HG03457 (cell line): Measurements from ENCODE around the gene ZRANB1.

ENCODE experiments used
- ATAC-seq: cut with Tn5 transposase; IDR thresholded peaks from one replicate; pipeline ENCODE4 v1.9.1; 2021; ENCODE audit warnings: moderate number of reproducible peaks; ENCODE audit not compliant: unreplicated experiment

ZRANB1 gene

DNA sequence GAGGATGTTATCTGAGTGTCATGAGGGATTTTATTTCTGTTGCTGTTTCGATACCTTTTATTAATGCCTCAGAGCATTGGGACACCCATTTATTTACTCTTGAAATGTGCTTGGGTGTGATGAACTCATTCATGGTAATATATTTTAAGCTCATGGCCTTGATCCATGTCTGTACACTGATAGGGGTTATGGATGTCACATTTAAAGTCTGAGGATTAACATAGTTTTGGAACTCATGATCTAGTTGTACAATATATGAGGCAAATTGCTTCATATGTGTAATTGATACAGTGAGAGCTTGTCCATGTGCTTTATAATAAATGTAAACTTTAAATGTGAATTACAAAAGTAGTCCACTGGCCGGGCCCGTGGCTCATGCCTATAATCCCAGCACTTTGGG is 23.0 kb upstream of the ZRANB1 start:
- ATAC-seq: no peak

DNA sequence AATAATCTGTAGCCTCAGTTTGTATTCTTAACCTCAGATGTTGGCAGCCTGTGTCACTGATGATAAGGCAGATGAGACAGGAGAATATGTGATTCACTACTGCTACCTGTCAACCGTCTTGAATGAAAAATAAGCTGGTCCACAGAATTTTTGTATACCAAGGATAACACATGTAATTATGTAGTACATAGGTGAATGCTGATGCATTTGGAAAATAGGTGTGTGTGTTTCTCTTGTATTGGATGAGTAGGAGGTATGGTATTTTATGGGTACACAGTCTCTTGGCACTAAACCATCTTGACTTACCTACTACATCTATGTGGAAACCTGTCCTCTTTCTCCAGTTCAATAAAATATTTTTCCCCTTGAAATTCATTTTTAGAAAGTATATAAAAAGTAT is 20.7 kb upstream of the ZRANB1 start:
- no peak for ATAC-seq

DNA sequence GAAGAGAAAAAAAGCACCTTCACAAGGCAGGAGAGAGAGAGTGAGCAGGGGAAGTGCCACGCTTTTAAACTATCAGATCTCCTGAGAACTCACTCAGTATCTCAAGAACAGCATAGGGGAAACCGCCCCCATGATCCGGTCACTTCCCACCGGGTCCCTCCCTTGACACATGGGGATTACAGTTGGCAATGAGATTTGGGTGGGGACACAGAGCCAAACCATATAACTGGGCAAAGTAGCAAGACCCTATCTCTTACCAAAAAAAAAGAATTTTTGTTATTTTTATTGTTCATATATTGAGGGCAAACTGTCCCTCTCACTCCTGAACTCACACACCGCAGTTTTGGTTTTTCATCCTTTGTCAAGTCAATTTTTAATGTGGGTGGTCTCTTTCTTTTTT is 18.2 kb upstream of the ZRANB1 start:
- no peak for ATAC-seq

DNA sequence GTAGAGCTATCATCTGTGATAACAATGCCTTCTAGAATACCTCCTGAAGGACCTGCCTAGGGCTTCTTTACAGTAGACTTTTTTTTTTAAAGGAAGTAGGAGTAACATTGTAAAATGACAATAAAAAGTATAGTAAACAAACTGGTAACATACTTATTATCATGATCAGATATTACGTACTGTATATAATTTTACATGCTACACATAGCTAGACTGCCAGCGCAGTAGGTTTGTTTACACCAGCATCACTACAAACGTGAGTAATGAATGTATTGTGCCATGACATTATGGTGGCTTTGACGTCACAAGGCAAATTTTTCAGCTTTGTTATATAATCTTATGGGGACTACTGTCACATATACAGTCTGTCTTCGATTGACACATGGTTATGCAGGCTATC is 15.4 kb upstream of the ZRANB1 start:
- ATAC-seq: no peak

DNA sequence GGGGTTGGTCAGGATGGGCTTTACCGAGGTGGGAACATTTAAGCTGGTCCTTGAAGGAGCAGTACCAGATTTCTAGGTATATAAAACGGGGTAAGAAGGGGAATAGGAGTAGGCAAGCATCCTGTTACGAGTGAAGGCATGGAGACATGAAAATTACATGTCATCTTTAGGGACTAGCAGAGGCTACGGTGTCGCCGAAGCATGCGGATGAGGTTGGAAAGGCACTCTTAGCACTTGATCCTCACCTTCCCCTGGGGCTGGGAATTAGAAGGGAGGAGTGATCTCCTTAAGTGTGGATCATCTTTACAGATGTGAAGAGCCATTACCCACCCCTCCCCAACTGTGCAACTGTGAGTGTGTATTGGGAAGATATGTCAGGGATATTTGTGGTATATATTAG is 13.8 kb upstream of the ZRANB1 start:
- ATAC-seq: no peak

DNA sequence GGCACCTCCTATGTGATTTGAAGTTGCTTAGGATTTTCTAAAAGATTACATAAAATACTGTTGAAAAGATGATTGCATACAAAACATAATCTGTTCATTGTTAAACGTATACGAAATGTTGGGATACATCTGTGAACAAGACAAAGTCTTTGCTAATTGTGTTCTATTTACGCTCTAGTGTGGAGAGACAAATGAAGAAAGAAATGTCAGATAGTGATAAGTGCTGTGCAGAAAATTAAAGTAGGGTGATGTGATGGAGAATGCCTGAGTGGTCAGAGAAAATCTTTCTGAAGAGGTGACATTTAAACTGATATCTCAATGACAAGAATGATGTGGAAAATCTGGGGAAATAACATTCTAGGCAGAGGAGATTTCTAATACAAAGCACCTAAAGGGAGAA is 13.4 kb upstream of the ZRANB1 start:
- ATAC-seq: no peak

DNA sequence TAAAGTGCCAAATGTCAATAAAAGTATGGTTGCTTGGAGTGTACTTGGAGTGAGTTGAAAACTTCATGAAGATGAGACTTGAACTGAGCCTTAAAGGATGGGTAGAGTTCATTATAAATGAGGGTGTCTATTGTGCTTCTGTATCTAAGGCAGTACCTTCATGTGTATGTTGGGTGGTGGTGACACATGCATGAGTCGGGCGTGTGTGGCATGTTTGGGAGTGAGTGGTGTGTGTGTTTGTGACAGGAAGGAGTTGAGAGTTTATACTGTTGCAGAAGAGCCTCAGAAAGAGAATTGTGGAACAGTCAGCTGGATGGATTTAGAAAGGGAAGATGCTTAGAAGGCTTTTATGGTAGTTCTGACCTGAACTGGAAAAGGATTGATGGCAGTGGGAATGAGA is 6.0 kb upstream of the ZRANB1 start:
- ATAC-seq: no peak

DNA sequence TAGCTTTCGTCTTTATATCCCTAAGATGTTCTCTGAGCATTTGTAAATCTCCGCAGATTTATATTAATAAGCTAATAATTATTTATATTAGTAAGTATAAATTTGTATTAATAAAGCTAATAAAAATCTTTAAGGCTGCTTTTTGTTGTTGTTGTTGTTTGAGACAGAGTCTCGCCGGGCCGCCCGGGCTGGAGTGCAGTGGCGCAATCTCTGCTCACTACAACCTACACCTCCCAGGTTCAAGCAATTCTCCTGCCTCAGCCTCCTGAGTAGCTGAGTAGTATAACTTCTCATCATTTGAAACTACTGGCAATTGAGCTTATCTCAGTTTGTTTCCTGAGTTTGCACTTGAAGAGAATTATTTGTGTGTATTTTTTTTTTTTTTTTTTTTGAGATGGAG is 5.1 kb upstream of the ZRANB1 start:
- ATAC-seq: no peak

DNA sequence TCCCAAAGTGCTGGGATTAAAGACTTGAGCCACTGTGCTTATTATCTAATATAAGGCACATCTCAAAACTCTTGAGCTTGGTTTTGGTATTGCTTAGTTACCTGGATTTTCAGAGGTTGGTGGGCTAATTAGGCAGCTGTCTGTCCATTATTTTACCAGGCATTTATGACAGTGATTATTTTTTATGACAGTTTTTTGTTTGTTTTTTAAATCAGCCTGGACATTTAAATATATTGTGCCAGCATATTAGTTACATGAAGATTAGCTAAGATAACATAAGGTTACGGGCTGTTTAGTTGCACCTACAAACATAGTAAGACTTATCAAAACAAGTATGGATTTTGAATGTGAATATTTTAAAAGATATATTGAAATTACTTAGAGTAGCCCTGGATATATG is 2.6 kb upstream of the ZRANB1 start:
- no peak for ATAC-seq

DNA sequence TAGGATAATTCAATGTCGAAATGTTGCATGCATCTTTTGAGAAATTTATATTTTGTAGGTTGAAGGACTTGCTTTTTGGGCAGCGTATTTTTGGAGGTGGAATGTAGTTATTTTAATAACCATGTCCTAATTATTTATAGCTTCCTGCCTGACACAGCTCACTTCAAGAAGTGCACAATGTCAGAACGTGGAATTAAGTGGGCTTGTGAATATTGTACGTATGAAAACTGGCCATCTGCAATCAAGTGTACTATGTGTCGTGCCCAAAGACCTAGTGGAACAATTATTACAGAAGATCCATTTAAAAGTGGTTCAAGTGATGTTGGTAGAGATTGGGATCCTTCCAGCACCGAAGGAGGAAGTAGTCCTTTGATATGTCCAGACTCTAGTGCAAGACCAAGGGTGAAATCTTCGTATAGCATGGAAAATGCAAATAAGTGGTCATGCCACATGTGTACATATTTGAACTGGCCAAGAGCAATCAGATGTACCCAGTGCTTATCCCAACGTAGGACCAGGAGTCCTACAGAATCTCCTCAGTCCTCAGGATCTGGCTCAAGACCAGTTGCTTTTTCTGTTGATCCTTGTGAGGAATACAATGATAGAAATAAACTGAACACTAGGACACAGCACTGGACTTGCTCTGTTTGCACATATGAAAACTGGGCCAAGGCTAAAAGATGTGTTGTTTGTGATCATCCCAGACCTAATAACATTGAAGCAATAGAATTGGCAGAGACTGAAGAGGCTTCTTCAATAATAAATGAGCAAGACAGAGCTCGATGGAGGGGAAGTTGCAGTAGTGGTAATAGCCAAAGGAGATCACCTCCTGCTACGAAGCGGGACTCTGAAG is 620 bp downstream of the ZRANB1 start:
- ATAC-seq: no peak

DNA sequence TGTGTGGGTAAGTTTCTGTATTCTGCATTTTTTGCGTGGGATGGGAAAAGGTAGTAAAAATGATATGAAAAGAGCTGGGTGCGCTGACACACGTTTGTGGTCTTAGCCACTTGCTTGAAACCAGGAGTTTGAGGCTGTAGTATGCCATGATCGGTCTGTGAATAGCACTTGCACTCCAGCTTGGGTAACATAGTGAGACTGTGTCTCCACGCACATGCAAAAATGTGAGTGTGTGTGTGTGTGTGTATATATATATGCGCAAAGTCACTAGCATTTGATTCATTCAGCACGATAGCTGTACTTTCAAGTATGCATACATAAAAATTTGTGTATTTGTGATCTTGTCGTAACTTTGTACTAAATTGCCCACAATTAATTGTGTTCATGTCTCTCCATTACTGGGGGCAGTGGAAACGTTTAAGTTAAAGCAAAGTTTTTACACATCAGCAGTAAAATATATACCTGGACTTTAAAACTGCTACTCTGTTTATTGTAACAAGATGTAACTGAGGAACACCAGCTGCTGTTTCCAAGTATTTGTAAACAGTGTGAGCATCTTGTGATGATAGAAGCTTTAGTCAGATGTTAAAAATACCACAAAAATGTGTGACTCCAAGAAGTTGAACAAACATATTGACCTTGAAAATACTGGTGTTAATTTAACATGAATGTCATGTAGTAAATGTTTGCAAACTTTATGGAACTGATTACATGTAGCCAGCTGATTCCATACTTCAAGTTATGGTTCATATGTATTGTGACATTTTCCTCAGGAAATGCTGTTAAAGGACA is 1.6 kb downstream of the ZRANB1 start:
- no peak for ATAC-seq

DNA sequence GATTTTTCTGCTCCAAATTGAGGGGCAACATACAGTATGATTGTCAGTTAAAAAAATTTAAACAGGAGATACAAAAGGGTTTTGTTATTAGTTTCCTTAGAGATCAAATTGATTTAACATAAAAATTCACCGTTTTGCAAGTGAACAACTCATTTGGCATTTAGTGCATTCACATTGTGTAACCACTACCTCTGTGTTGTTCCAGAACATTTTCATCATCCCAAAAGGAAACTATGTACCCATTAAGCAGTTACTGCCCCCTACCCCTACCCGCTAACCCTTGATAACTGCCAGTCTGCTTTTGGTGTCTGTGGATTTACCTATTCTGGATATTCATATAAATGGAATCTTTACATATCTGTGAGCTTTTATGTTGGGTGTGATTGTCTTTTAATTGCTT is 3.1 kb downstream of the ZRANB1 start:
- no peak for ATAC-seq

DNA sequence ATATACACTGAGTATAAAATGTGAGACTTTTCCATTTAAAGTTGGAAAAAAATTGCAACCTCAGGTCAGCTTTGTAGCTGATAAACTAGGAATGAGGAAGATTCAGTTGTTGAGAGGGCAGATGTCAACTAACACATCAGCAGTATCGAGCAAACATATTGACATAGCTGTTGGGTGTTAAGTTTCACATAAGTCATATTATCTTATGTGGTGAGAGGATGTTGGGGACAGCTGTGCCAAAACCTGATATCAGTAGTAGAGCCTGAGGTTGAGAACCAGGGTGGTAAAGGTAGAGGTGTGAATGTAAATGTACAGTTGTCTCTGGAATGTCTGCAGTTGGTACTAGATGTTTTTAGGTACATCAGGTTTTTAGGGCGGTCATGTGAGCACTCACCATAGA is 5.0 kb downstream of the ZRANB1 start:
- no peak for ATAC-seq

DNA sequence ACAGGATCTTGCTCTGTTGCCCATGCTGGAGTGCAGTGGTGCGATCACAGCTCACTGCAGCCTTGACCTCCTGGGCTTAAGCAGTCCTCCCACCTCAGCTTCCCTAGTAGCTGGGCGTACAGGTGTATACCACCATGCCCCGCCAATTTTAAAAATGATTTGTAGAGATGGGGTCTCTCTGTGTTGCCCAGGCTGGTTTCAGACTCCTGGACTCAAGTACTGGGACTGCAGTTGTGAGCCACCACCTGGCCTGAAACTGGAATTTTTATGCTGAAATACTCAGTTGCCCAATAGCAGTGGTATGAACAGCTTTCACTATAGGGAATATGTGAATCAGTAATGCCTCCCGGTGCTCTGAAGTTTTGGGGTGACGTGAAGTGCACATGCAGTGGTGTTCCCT is 7.6 kb downstream of the ZRANB1 start:
- no peak for ATAC-seq

DNA sequence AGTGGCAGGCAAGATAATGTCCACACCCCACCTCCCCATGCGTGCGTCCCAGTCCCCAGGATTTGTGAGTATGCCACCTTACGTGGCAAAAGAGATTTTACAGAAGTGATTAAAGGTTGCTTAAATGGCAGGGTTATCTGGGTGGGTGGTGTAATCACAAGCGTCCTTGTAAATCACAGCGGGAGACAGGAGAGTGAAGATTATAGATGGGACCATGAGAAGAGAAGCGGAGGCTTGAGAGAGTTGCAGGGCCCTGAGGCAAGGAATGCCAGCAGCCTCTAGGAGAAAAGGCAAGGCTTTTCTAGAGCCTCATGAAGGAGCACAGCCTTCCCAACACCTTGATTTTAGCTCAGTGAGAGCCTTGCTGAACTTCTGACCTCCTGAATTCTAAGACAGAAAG is 10.2 kb downstream of the ZRANB1 start:
- no peak for ATAC-seq

DNA sequence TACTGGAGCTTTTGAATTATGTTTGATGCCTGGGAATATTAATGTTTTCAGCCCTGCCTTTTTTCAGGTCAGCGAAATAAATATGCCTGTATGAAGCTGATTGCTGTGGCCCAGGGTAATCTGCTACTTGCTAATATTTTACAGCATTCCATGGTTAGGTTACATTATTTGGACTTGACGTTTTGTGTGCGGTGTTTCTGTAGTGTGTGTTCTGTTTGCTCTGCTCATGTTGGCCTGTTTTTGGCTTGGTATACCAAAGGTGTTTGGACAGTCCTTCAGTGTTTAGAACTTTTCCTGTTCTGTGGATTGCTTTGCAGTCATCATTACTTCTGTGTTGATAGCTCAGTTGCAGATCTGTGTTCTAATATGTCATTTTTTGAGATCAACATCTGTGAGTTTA is 11.5 kb downstream of the ZRANB1 start:
- ATAC-seq: no peak

DNA sequence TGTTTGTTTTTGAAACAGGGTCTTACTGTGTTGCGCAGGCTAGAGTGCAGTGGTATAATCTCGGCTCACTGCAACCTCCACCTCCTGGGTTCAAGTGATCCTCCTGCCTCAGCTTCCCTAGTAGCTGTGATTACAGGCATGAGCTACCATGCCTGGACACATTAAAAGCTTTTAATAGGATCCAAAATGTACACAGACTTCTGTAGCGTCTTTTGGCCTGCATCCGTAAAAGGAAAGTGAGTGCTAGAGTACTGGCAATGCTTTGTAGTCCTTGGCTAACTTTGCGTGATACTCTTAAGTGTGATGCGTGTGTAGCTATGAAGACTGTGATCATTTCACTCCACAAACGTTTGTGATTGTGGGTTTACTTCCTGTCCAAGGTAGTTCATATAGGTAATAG is 13.3 kb downstream of the ZRANB1 start:
- no peak for ATAC-seq

DNA sequence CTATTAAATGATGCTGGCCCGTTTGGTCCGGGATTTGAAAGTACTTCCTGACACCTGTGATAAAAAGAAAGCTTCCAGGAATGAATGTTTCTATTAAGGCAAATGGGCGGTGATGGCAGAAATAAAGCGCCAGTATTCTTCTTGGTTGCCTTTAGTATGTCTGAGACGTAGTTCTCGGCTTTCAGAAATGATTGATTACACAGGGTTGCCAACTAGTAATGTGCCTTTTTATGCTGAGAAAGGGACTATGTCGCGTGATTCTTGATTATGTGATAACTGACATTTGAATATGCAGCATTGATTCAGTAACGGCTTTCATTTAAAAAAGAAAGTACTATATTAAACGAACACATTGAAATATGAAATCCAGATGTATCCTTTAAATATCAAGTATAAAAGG is 13.9 kb downstream of the ZRANB1 start:
- no peak for ATAC-seq

DNA sequence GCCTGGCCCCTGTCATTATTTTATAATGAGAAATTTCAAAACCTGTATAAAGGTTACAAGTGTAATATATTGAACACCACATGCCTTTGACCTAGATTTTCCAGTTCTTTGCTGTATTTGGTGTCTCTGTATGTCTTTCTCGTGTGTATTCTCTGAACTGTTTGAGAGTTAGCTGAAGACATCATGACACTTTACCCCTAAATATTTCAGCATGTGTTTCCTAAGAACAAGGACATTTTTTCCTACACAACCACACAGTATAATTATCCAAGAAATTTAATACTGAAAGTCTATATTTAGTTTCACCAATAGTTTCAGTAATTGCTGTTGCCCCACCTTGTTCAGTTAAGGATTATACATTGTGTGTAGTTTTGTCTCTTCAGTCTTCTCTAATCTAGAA is 14.8 kb downstream of the ZRANB1 start:
- ATAC-seq: no peak

DNA sequence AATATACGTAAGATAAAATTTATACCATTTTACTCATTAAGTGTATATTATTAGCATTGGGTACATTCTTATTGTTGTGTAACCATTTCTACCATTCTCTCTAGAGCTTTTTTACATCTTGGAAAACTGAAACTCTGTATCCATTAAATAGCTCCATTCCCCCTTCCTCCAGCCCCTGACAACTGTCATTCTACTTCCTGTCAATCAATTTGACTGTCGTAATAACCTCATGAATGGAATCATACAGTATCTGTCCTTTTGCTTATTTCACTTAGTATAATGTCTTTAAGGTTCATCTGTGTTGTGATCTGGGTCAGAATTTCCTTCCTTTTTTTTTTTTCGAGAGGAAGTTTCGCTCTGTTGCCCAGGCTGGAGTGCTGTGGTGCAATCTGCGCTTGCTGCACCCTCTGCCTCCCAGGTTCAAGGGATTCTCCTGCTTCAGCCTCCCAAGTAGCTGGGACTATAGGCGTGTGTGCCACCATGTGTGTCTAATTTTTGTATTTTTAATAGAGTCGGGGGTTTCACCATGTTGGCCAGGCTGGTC is 15.6 kb downstream of the ZRANB1 start:
- ATAC-seq: no peak

DNA sequence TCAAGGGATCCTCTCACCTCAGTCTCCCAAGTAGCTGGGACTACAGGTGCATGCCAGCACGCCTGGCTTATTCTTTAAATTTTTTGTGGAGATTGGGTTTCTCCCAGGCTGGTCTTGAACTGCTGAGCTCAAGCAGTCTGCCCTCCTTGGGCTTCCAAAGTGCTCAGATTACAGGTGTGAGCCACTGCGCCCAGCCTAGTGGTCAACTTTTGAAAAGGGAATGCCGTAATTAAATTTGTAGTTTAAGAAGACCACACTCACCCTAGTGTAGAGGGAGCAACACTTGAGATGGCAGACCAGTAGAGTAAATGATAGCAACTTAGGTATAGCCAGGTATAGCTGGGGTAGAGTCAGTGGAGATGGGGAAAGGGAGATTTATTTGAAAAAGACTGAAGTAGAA is 17.6 kb downstream of the ZRANB1 start:
- ATAC-seq: no peak

DNA sequence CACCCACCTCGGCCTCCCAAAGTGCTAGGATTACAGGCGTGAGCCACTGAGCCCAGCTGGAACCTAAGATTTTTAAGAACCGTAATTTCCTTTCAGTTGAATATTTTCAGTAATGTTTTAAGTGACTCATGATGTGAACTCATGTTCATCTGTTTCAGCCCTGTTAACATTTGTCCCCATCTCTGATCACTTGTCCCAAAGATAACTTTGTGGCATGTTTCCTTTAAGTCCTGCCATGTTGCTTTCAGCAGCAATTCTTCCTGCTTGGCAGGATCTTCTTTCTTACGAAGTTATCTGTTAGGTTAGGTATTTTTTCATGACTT is 19.3 kb downstream of the ZRANB1 start:
- no peak for ATAC-seq
